ENCODE data around the gene PTPRD. TPM values are rescaled to one million over a fixed set of nuclear protein-coding genes. Genes with fewer than 3 reads are reported as not detected.

PTPRD gene
- total and polyA plus RNA-seq, 2 donors (not counting 1 experiment from before 2014, with no cell fraction given): not detected

DNA sequence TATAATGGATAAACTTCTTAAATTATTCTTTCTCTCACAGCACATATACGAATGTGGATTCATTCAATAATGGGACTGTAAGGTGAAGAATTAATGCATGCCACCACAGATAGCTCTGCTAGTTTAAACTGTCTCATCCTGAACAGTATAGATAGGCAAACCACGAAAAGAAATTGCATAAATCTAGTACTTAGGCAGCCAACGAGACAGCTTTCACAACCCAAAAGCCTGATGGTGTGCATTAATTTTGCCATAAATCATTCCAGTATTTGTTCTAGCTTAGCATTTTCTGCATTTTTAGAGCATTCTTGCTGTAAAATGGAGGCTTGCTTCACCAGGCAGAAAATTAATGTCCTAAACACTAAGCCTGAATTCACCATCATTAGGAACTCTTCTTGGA is 1979.0 kb downstream of the PTPRD start:
- no CpG with 5 or more reads among the region's 3 CpGs for WGBS (ENCODE audit: insufficient coverage)
- H3K4me1 Mint-ChIP-seq: no peaks in the 10 kb centered on the region

DNA sequence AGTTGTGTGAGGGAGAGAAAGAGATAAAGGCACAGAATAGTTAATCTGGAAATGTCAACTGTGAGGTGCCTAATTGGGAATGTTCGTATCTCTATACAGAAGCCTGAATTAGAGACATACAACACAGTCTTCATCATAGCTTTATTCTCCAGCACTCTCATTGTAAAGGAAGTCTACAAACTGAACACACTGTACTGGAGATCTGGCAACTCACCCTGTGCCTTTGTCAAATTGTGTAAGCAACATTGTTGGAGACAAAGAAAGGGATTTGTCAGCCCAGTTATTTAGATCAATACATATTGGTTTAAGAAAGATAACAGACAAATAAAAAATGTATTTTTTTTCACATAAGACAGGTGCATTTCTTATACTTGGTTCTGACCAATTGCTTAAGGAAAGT is 1980.3 kb downstream of the PTPRD start:
- WGBS (ENCODE audit: insufficient coverage): no CpG with 5 or more reads among the region's 1 CpG
- ChIA-PET POLR2A (no interaction called here), CTCF (no interaction called here)
- ATAC-seq (ENCODE audit: low read depth): no peak
- H2AFZ ChIP-seq (ENCODE audit: insufficient read depth, low read depth, low read length, poor library complexity, severe bottlenecking): no peak overlapping the region
- Mint-ChIP-seq H3K4me3 (no peak overlapping the region), H3K27me3 (no peaks in the 10 kb centered on the region), H3K9me3 (ENCODE audit: insufficient read depth) (no peaks in the 10 kb centered on the region), H3K4me1 (no peaks in the 10 kb centered on the region), H3K27ac (no peak overlapping the region)
- no peak overlapping the region for H3K27ac ChIP-seq (ENCODE audit: low read length in 2 of 2)
- no peaks in the 10 kb centered on the region for H3K4me1 ChIP-seq (ENCODE audit: control insufficient read depth in 2 of 2, insufficient read depth in 2 of 2, low read length in 2 of 2)
- H3K9me3 ChIP-seq (ENCODE audit: control extremely low read depth in 1 of 3, control insufficient read depth in 2 of 3, insufficient read depth in 1 of 3, low read length in 2 of 3): no peaks in the 10 kb centered on the region
- no peak overlapping the region for H3K4me2 ChIP-seq (replicated peaks; ENCODE audit: low read depth, low read length, poor library complexity, severe bottlenecking)
- intact Hi-C loops (cut with micrococcal nuclease): no loop called here
- no peaks in the 10 kb centered on the region for H3K36me3 ChIP-seq (replicated peaks in 1 of 2; ENCODE audit: control extremely low read depth in 1 of 2, control insufficient read depth in 1 of 2, extremely low read depth in 1 of 2, insufficient read depth in 2 of 2, low read length in 1 of 2)
- TF ChIP-seq, protein P1, sequence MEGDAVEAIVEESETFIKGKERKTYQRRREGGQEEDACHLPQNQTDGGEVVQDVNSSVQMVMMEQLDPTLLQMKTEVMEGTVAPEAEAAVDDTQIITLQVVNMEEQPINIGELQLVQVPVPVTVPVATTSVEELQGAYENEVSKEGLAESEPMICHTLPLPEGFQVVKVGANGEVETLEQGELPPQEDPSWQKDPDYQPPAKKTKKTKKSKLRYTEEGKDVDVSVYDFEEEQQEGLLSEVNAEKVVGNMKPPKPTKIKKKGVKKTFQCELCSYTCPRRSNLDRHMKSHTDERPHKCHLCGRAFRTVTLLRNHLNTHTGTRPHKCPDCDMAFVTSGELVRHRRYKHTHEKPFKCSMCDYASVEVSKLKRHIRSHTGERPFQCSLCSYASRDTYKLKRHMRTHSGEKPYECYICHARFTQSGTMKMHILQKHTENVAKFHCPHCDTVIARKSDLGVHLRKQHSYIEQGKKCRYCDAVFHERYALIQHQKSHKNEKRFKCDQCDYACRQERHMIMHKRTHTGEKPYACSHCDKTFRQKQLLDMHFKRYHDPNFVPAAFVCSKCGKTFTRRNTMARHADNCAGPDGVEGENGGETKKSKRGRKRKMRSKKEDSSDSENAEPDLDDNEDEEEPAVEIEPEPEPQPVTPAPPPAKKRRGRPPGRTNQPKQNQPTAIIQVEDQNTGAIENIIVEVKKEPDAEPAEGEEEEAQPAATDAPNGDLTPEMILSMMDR (IDR thresholded peaks at IDR 0.05): no peak
- no peak for TF ChIP-seq EZH2 (IDR thresholded peaks at IDR 0.05; ENCODE audit: borderline replicate concordance, insufficient read depth, low read depth, low read length, poor library complexity, severe bottlenecking)
- no peak overlapping the region for H3K4me3 ChIP-seq (ENCODE audit: control extremely low read depth in 1 of 5, extremely low read depth in 1 of 5, insufficient read depth in 1 of 5, low read depth in 2 of 5, low read length in 4 of 5)
- H4K20me1 ChIP-seq (ENCODE audit: control insufficient read depth, insufficient read depth, low read length, poor library complexity, severe bottlenecking): no peaks in the 10 kb centered on the region
- H3K27me3 ChIP-seq (replicated peaks in 1 of 4; ENCODE audit: control extremely low read depth in 1 of 4, control insufficient read depth in 3 of 4, insufficient read depth in 4 of 4, low read length in 3 of 4): no peaks in the 10 kb centered on the region
- H3K9ac ChIP-seq (ENCODE audit: low read length): no peak overlapping the region
- no peak for DNase-seq
- no peaks in the 10 kb centered on the region for H3K79me2 ChIP-seq (ENCODE audit: control insufficient read depth, insufficient read depth, low read length)

More for the DNA sequence above, 1979.0 kb downstream of the PTPRD start:
- Histone ChIP-seq H3K36me3 (replicated peaks in 1 of 2; ENCODE audit: control extremely low read depth in 1 of 2, control insufficient read depth in 1 of 2, extremely low read depth in 1 of 2, insufficient read depth in 2 of 2, low read length in 1 of 2) (no peaks in the 10 kb centered on the region), H3K9ac (ENCODE audit: low read length) (no peak overlapping the region), H3K4me3 (ENCODE audit: control extremely low read depth in 1 of 5, extremely low read depth in 1 of 5, insufficient read depth in 1 of 5, low read depth in 2 of 5, low read length in 4 of 5) (no peak overlapping the region), H2AFZ (ENCODE audit: insufficient read depth, low read depth, low read length, poor library complexity, severe bottlenecking) (no peak overlapping the region), H3K9me3 (ENCODE audit: control extremely low read depth in 1 of 3, control insufficient read depth in 2 of 3, insufficient read depth in 1 of 3, low read length in 2 of 3) (no peaks in the 10 kb centered on the region), H3K4me2 (replicated peaks; ENCODE audit: low read depth, low read length, poor library complexity, severe bottlenecking) (no peak overlapping the region), H3K79me2 (ENCODE audit: control insufficient read depth, insufficient read depth, low read length) (no peaks in the 10 kb centered on the region), H3K4me1 (ENCODE audit: control insufficient read depth in 2 of 2, insufficient read depth in 2 of 2, low read length in 2 of 2) (no peaks in the 10 kb centered on the region), H3K27me3 (replicated peaks in 1 of 4; ENCODE audit: control extremely low read depth in 1 of 4, control insufficient read depth in 3 of 4, insufficient read depth in 4 of 4, low read length in 3 of 4) (no peaks in the 10 kb centered on the region), H3K27ac (ENCODE audit: low read length in 2 of 2) (no peak overlapping the region), H4K20me1 (ENCODE audit: control insufficient read depth, insufficient read depth, low read length, poor library complexity, severe bottlenecking) (no peaks in the 10 kb centered on the region)
- no peak for ATAC-seq (ENCODE audit: low read depth)
- intact Hi-C loops (cut with micrococcal nuclease): no loop called here
- TF ChIP-seq EZH2 (IDR thresholded peaks at IDR 0.05; ENCODE audit: borderline replicate concordance, insufficient read depth, low read depth, low read length, poor library complexity, severe bottlenecking): no peak
- POLR2A ChIA-PET: no interaction called here
- no peak overlapping the region for H3K4me3 Mint-ChIP-seq
- H3K27me3 Mint-ChIP-seq: no peaks in the 10 kb centered on the region
- no peak for DNase-seq
- H3K27ac Mint-ChIP-seq: no peak overlapping the region
- CTCF ChIA-PET: no interaction called here
- no peaks in the 10 kb centered on the region for H3K9me3 Mint-ChIP-seq (ENCODE audit: insufficient read depth)

Data from B cell (primary cell).